Cerebellar cortex (tissue), 1 donor: Measurements from ENCODE around the gene CYS1.

ENCODE experiments used
- DNase-seq: peaks from one replicate; pipeline ENCODE4 v3.0.0-alpha.2; 2015; ENCODE audit warnings: low spot score

The CYS1 gene

GRCh38 chr2:10072656-10073480 is 7.3 kb downstream of the CYS1 start:
- peak; percentile 94 for DNase-seq

GRCh38 chr2:10071595-10071994 is 8.6 kb downstream of the CYS1 start:
- no peak for DNase-seq

GRCh38 chr2:10071176-10071575 is 9.0 kb downstream of the CYS1 start:
- DNase-seq, result no peak

- DNase-seq, result no peak
These were observed 12.3 kb downstream of the CYS1 start for GRCh38 chr2:10067881-10068280.

- no peak for DNase-seq
These were observed 12.9 kb downstream of the CYS1 start for GRCh38 chr2:10067330-10067729.

- DNase-seq, result no peak
These were observed 14.5 kb downstream of the CYS1 start for GRCh38 chr2:10065773-10066055.

- DNase-seq, result no peak
These were observed 15.1 kb downstream of the CYS1 start for GRCh38 chr2:10064932-10065772.

GRCh38 chr2:10063566-10063965 is 16.6 kb downstream of the CYS1 start:
- DNase-seq, result no peak

- DNase-seq, result no peak
These were observed 17.3 kb downstream of the CYS1 start for GRCh38 chr2:10062931-10063365.

GRCh38 chr2:10061221-10061925 is 18.8 kb downstream of the CYS1 start:
- DNase-seq, result no peak

GRCh38 chr2:10059552-10060335 is 20.5 kb downstream of the CYS1 start:
- DNase-seq, result no peak

- DNase-seq, result no peak
These were observed 21.2 kb downstream of the CYS1 start for GRCh38 chr2:10059016-10059351.

GRCh38 chr2:10058251-10059015 is 21.8 kb downstream of the CYS1 start:
- no peak for DNase-seq

- peak; percentile 82 for DNase-seq
These were observed 22.7 kb downstream of the CYS1 start for GRCh38 chr2:10057231-10058107.

- DNase-seq, result no peak
These were observed 23.8 kb downstream of the CYS1 start for GRCh38 chr2:10056439-10056838.

GRCh38 chr2:10054976-10055375 is 25.2 kb downstream of the CYS1 start:
- DNase-seq, result no peak

- no peak for DNase-seq
These were observed 25.8 kb downstream of the CYS1 start for GRCh38 chr2:10054424-10054823.

GRCh38 chr2:10053351-10053750 is 26.9 kb downstream of the CYS1 start:
- no peak for DNase-seq

GRCh38 chr2:10052216-10052615 is 28.0 kb downstream of the CYS1 start:
- no peak for DNase-seq

GRCh38 chr2:10048501-10049171 is 31.6 kb downstream of the CYS1 start:
- peak; percentile 83 for DNase-seq
